Adrenal gland (tissue), 5 donors: Measurements from ENCODE around the gene FRAT1.

Source experiments
- POLR2A ChIP-seq, 2 donors: fragments of 450-650 bp; IDR thresholded peaks; one replicate each; pipeline ENCODE4 v1.6.1; 2017; ENCODE audit warnings: antibody characterized with exemption in 2 of 2, mild to moderate bottlenecking in 2 of 2, moderate library complexity in 1 of 2
- TF ChIP-seq, protein P1 (sequence below), 6 experiments: fragments of 450-650 bp in 4 of 6; fragments of 200-600 bp in 2 of 6; sonication (generic) in 1 of 6; IDR thresholded peaks; 1 replicate in 5 of 6; 2 replicates in 1 of 6; pipeline versions ENCODE4 v1.5.1 to v1.8.0; 2016 to 2021; ENCODE audit warnings: antibody characterized with exemption in 6 of 6, mild to moderate bottlenecking in 2 of 6, moderate library complexity in 1 of 6
- donor health status: DM: no; HTN: no; CAD: no.

DNA sequence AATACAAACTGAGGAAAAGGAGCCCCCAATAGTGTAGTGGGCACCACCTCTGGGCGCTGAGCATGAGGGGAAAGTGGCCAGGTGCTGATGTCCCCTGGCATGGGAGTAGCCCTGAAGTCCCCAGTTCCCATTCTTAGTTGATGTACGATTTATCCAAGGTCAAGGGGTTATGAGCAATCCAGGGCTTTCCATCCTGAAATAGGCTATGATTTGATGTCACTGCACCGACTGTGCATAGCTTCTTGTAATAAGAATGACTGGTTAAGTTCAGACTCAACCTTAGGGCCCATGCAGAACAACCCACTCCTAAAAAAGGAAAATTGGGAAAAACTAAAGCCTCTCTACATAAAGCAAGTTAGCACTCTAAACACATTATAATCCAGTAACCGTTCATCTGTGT is 4.4 kb downstream of the FRAT1 start:
- no peak for TF ChIP-seq POLR2A (IDR thresholded peaks at IDR 0.05)
- TF ChIP-seq, protein P1, sequence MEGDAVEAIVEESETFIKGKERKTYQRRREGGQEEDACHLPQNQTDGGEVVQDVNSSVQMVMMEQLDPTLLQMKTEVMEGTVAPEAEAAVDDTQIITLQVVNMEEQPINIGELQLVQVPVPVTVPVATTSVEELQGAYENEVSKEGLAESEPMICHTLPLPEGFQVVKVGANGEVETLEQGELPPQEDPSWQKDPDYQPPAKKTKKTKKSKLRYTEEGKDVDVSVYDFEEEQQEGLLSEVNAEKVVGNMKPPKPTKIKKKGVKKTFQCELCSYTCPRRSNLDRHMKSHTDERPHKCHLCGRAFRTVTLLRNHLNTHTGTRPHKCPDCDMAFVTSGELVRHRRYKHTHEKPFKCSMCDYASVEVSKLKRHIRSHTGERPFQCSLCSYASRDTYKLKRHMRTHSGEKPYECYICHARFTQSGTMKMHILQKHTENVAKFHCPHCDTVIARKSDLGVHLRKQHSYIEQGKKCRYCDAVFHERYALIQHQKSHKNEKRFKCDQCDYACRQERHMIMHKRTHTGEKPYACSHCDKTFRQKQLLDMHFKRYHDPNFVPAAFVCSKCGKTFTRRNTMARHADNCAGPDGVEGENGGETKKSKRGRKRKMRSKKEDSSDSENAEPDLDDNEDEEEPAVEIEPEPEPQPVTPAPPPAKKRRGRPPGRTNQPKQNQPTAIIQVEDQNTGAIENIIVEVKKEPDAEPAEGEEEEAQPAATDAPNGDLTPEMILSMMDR (IDR thresholded peaks at IDR 0.05), result no peak
